HepG2 (cell line): ENCODE data around the gene ZNF782. TPM values are rescaled to one million over a fixed set of nuclear protein-coding genes. Genes with fewer than 3 reads are reported as not detected.

ENCODE experiments used
- ATAC-seq: fragments of 200-7000 bp; cut with Tn5 transposase; 3 replicates; pipeline ENCODE4 v1.9.1; 2020; ENCODE audit warnings: mild to moderate bottlenecking, moderate library complexity
- BruUV-seq: library from RNA; stranded (reverse); fragments of 400-500 nt; replicated peaks from 2 replicates; lab custom pipeline; 2021; lab: Mats Ljungman, UMichigan
- CTCF ChIA-PET: fragments of 300-600 bp; formaldehyde crosslinking; extraction: SDS; loops from one replicate; lab custom pipeline; 2021; ENCODE audit warnings: low total read pairs, inconsistent platforms, low intra/inter-chr PET ratio; lab: Yijun Ruan, JAX
- POLR2A ChIA-PET: fragments of 350-600 bp; sonication (Branson Sonifier 250); formaldehyde crosslinking; loops from one replicate; lab custom pipeline; 2020; ENCODE audit warnings: antibody characterized with exemption, inconsistent platforms; lab: Yijun Ruan, JAX
- DNase-seq: peaks from one replicate; pipeline ENCODE4 v3.0.0-alpha.2; 2015; ENCODE audit warnings: low spot score
- FAIRE-seq: peaks from 3 replicates; lab custom pipeline; 2011; peaks lifted over from hg19 to GRCh38; lab: Jason Lieb, UNC
- H2AFZ ChIP-seq: one replicate; pipeline ENCODE4 v1.6.1; 2011; ENCODE audit warnings: low read length, inconsistent platforms
- H3K27ac ChIP-seq: fragments of 300-600 bp; 3 replicates; pipeline ENCODE4 v1.8.0; 2011; ENCODE audit warnings: mixed run types, mild to moderate bottlenecking, mixed read lengths, low read length, inconsistent platforms; ENCODE audit not compliant: insufficient read depth; ENCODE audit errors: extremely low read length
- H3K27me3 ChIP-seq, 2 experiments: fragments of 200-600 bp in 1 of 2; 2 replicates in 1 of 2; 3 replicates in 1 of 2; pipeline versions ENCODE4 v1.6.0 to v1.8.0; 2011; ENCODE audit warnings: low read length in 2 of 2, mild to moderate bottlenecking in 2 of 2, moderate library complexity in 2 of 2, inconsistent platforms in 1 of 2; ENCODE audit not compliant: insufficient read depth in 2 of 2, control insufficient read depth in 1 of 2
- H3K36me3 ChIP-seq, 2 experiments: fragments of 200-600 bp in 1 of 2; replicated peaks in 1 of 2; 2 replicates in 1 of 2; 3 replicates in 1 of 2; pipeline versions ENCODE4 v1.5.1 to v1.8.0; 2011; ENCODE audit warnings: low read length in 2 of 2, inconsistent platforms in 1 of 2; ENCODE audit not compliant: insufficient read depth in 2 of 2, control insufficient read depth in 1 of 2
- H3K4me1 ChIP-seq: 2 replicates; pipeline ENCODE4 v1.5.1; 2012; ENCODE audit warnings: low read length, inconsistent platforms; ENCODE audit not compliant: insufficient read depth
- H3K4me2 ChIP-seq: 2 replicates; pipeline ENCODE4 v1.6.0; 2011; ENCODE audit warnings: low read depth, low read length, inconsistent platforms
- H3K4me3 ChIP-seq, 3 experiments: fragments of 200-600 bp in 1 of 3; sonication (generic), shearing (Covaris generic) in 1 of 3; replicated peaks in 1 of 3; 2 replicates each; pipeline ENCODE4 v1.5.1; 2011 to 2016; ENCODE audit warnings: low read length in 3 of 3, inconsistent platforms in 2 of 3, low read depth in 2 of 3, mild to moderate bottlenecking in 2 of 3, control low read depth in 1 of 3, mixed read lengths in 1 of 3; ENCODE audit not compliant: insufficient read depth in 1 of 3
- H3K79me2 ChIP-seq: one replicate; pipeline ENCODE4 v1.6.1; 2011; ENCODE audit warnings: low read length, inconsistent platforms; ENCODE audit not compliant: insufficient read depth
- H3K9ac ChIP-seq: 2 replicates; pipeline ENCODE4 v1.6.0; 2011; ENCODE audit warnings: mild to moderate bottlenecking, low read depth, low read length, inconsistent platforms; ENCODE audit not compliant: insufficient read depth
- H3K9me3 ChIP-seq: 2 replicates; pipeline ENCODE4 v1.5.1; 2012; ENCODE audit warnings: mild to moderate bottlenecking, low read length
- H4K20me1 ChIP-seq: 2 replicates; pipeline ENCODE4 v1.6.0; 2011; ENCODE audit warnings: inconsistent platforms, mild to moderate bottlenecking, low read length, moderate library complexity; ENCODE audit not compliant: insufficient read depth
- ATM ChIP-seq: fragments of 450-650 bp; IDR thresholded peaks from 2 replicates; pipeline ENCODE4 v1.7.1; 2017; ENCODE audit warnings: mild to moderate bottlenecking, borderline replicate concordance
- CENPBD1 ChIP-seq: sonication (generic); formaldehyde crosslinking; IDR thresholded peaks from 2 replicates; pipeline ENCODE4 v1.8.0; 2022; ENCODE audit warnings: missing genetic modification reagents, low read depth, mild to moderate bottlenecking, borderline replicate concordance
- FOXP1 ChIP-seq, 2 experiments: fragments of 450-650 bp in 1 of 2; IDR thresholded peaks; 2 replicates each; pipeline ENCODE4 v1.6.1; 2017 to 2018; ENCODE audit warnings: antibody characterized with exemption in 1 of 2
- HES4 ChIP-seq: sonication (generic); formaldehyde crosslinking; IDR thresholded peaks from 2 replicates; pipeline ENCODE4 v1.9.0; 2021; ENCODE audit warnings: mild to moderate bottlenecking, missing genetic modification reagents, borderline replicate concordance
- HNRNPK ChIP-seq: fragments of 200-400 bp; formaldehyde crosslinking; IDR thresholded peaks from 2 replicates; pipeline ENCODE4 v1.6.1; 2018; ENCODE audit warnings: low read length, low read depth, moderate library complexity, mild to moderate bottlenecking; ENCODE audit not compliant: poor library complexity, severe bottlenecking
- KDM1A ChIP-seq: IDR thresholded peaks from 2 replicates; pipeline ENCODE4 v1.6.1; 2016; ENCODE audit warnings: missing compliant biosample characterization
- LCORL ChIP-seq, 2 experiments: fragments of 450-650 bp in 1 of 2; sonication (generic) in 1 of 2; formaldehyde crosslinking in 1 of 2; IDR thresholded peaks; 2 replicates each; pipeline versions ENCODE4 v1.5.0 to v1.6.1; 2017 to 2020; ENCODE audit warnings: antibody characterized with exemption in 1 of 2, missing genetic modification reagents in 1 of 2
- MAFF ChIP-seq: IDR thresholded peaks from 2 replicates; pipeline ENCODE4 v1.6.1; 2011; ENCODE audit warnings: low read depth, low read length, improper control_type of control experiment
- MXD3 ChIP-seq: IDR thresholded peaks from 2 replicates; pipeline ENCODE4 v1.6.1; 2016; ENCODE audit warnings: mild to moderate bottlenecking, missing biosample characterization, missing genetic modification reagents
- PRDM15 ChIP-seq: sonication (generic); formaldehyde crosslinking; IDR thresholded peaks from 2 replicates; pipeline ENCODE4 v1.4.0; 2020; ENCODE audit warnings: missing genetic modification reagents
- RFXANK ChIP-seq: IDR thresholded peaks from 2 replicates; pipeline ENCODE4 v1.6.1; 2016
- SAP130 ChIP-seq: IDR thresholded peaks from 2 replicates; pipeline ENCODE4 v1.6.1; 2016; ENCODE audit warnings: low read depth
- THYN1 ChIP-seq: sonication (generic); formaldehyde crosslinking; IDR thresholded peaks from 2 replicates; pipeline ENCODE4 v1.8.1; 2023; ENCODE audit warnings: low read depth, mild to moderate bottlenecking, moderate library complexity, missing genetic modification reagents, borderline replicate concordance
- U2AF2 ChIP-seq: fragments of 200-400 bp; formaldehyde crosslinking; IDR thresholded peaks from 2 replicates; pipeline ENCODE4 v1.6.1; 2017; ENCODE audit warnings: low read depth, mild to moderate bottlenecking, low read length
- XBP1 ChIP-seq: sonication (generic); formaldehyde crosslinking; IDR thresholded peaks from 2 replicates; pipeline ENCODE4 v1.5.0; 2020; ENCODE audit warnings: missing genetic modification reagents
- ZNF501 ChIP-seq: sonication (generic); formaldehyde crosslinking; IDR thresholded peaks from 2 replicates; pipeline ENCODE4 v1.5.1; 2020; ENCODE audit warnings: mild to moderate bottlenecking, moderate library complexity, missing genetic modification reagents
- ZNF598 ChIP-seq: sonication (generic); formaldehyde crosslinking; IDR thresholded peaks from 2 replicates; pipeline ENCODE4 v1.5.1; 2020; ENCODE audit warnings: mild to moderate bottlenecking, missing genetic modification reagents, borderline replicate concordance
- ZNF616 ChIP-seq: sonication (generic); formaldehyde crosslinking; IDR thresholded peaks from 2 replicates; pipeline ENCODE4 v1.5.0; 2020; ENCODE audit warnings: low read depth, mild to moderate bottlenecking, missing genetic modification reagents
- ZNF703 ChIP-seq: sonication (generic); formaldehyde crosslinking; IDR thresholded peaks from 2 replicates; pipeline ENCODE4 v1.5.1; 2020; ENCODE audit warnings: missing genetic modification reagents, mild to moderate bottlenecking, moderate library complexity, borderline replicate concordance
- ZNF891 ChIP-seq: sonication (generic); formaldehyde crosslinking; IDR thresholded peaks from 2 replicates; pipeline ENCODE4 v1.5.0; 2020; ENCODE audit warnings: mild to moderate bottlenecking, missing genetic modification reagents
- WGBS: methylation state at CpG from one replicate; pipeline ENCODE4 v1.1.6; 2017; ENCODE audit warnings: low lambda C conversion rate; 5-methylcytosine and 5-hydroxymethylcytosine counted together
- in situ Hi-C: cut with HindIII; loops from 2 replicates; pipeline ENCODE4 v1.10.0; 2017; ENCODE audit warnings: low pct_unique_long_range_greater_than_20kb; ENCODE audit not compliant: extremely low pct_ligation_motif_present
- intact Hi-C: fragments of 100-400 bp; cut with micrococcal nuclease; formaldehyde crosslinking; loops from one replicate; pipeline ENCODE4 v1.10.0; 2022; ENCODE audit not compliant: unreplicated experiment
- polyA plus RNA-seq, 8 experiments: library from polyadenylated mRNA; depleted of rRNA in 3 of 8; stranded (reverse) in 7 of 8; unstranded in 1 of 8; fragments of >200 nt; fragmentation: Illumina TruSeq in 4 of 8; extraction: Trizol in 4 of 8; gene quantifications; 2 replicates each; pipeline versions ENCODE4 v1.2.1 to v1.2.3, GENCODE V29; 2011 to 2016; ENCODE audit warnings: low read depth in 4 of 8, missing spikeins in 1 of 8, mixed read lengths in 1 of 8; ENCODE audit not compliant: insufficient read depth in 1 of 8
- total RNA-seq, 5 experiments: library from RNA; depleted of rRNA; stranded (reverse); fragments of >200 nt; fragmentation: Illumina TruSeq; extraction: Trizol; gene quantifications; 2 replicates each; pipeline ENCODE4 v1.2.3, GENCODE V29; 2016; ENCODE audit warnings: low read depth in 1 of 5

Gene ZNF782
- total and polyA plus RNA-seq, 2 of the 13 experiments (the other 11 are each of a cell fraction or from before 2014, with no cell fraction given): 1.4 to 4.9 TPM

GRCh38 chr9:96858018-96858573, 3.8 kb upstream of the ZNF782 start:
- DNase-seq: peak; percentile 72
- Histone ChIP-seq H2AFZ (no peak overlapping the region), H3K9me3 (no peaks in the 10 kb centered on the region), H3K4me2 (peak overlapping the region; percentile 68), H4K20me1 (0 out of 2 replicates have a peak, but pooled peaks cover 6% of the 10 kb centered on the region), H3K27ac (peak overlapping the region; percentile 35), H3K36me3 (no peaks in the 10 kb centered on the region), H3K9ac (no peak overlapping the region; the same call in 1 of the 2 replicates), H3K27me3 (no peaks in the 10 kb centered on the region), H3K79me2 (peaks cover 9% of the 10 kb centered on the region), H3K4me3 (peak overlapping the region in 1 of 3 experiments; percentile 28; a peak in 1 of 6 replicates), H3K4me1 (peaks cover 59% of the 10 kb centered on the region)
- ATAC-seq: peak; percentile 20
- no TSS peak for BruUV-seq
- 23% methylated on average over 2 of the region's 2 CpGs for WGBS
- intact Hi-C loops: loop anchor here (1.0 to 10.0 kb wide), 5 partner anchors 17 to 759 kb away; no protein-coding TSS in a partner anchor
- ChIA-PET CTCF (interaction anchor here (1.6 kb wide), 1 partner anchor 14 kb away, joined by 3 read pairs; no protein-coding TSS in a partner anchor), POLR2A (interaction anchor here (0.8 to 4.9 kb wide), 4 partner anchors 8 to 775 kb away, joined by 3 to 59 read pairs (median 4); partner anchors contain the start of genes NCBP1 and TSTD2)
- peak; percentile 21 for FAIRE-seq
- in situ Hi-C loops: loop anchor here (10.0 to 25.0 kb wide), 2 partner anchors 537 to 754 kb away; no protein-coding TSS in a partner anchor
- TF ChIP-seq HNRNPK: no peak
- TF ChIP-seq XBP1 (CRISPR knock-in tag): no peak
- TF ChIP-seq ZNF598: peak; percentile 79; the same call in 1 of the 2 replicates
- no peak for TF ChIP-seq HES4 (CRISPR knock-in tag)
- no peak for TF ChIP-seq ZNF616
- no peak for TF ChIP-seq ZNF891
- TF ChIP-seq LCORL (IDR thresholded peaks at IDR 0.05): no peak
- no peak for TF ChIP-seq LCORL (CRISPR knock-in tag; IDR thresholded peaks at IDR 0.05)
- TF ChIP-seq THYN1 (CRISPR knock-in tag): no peak
- TF ChIP-seq PRDM15 (CRISPR knock-in tag): no peak
- TF ChIP-seq ATM: no peak
- no peak for TF ChIP-seq FOXP1 (IDR thresholded peaks at IDR 0.05)
- TF ChIP-seq FOXP1 (CRISPR knock-in tag; IDR thresholded peaks at IDR 0.05): 0 out of 2 replicates have a peak, but pooled peaks have one; percentile 12
- peak; percentile 56 for TF ChIP-seq SAP130 (CRISPR knock-in tag)
- TF ChIP-seq KDM1A: no peak
- peak; percentile 95 for TF ChIP-seq MAFF
- no peak for TF ChIP-seq CENPBD1 (CRISPR knock-in tag)
- no peak for TF ChIP-seq MXD3 (CRISPR knock-in tag)
- no peak for TF ChIP-seq RFXANK
- TF ChIP-seq ZNF501 (CRISPR knock-in tag): no peak
- TF ChIP-seq U2AF2: no peak
- TF ChIP-seq ZNF703: no peak
